ENCODE measurements around the gene SPI1. TPM values are rescaled to one million over a fixed set of nuclear protein-coding genes. Genes with fewer than 3 reads are reported as not detected.
"Not testable (repeated sequence)": the region's sequence is repeated elsewhere in the genome, so short reads cannot be mapped to it uniquely, and the experiment has no call there.

SPI1 gene
- total RNA-seq, 2 donors from 2014 or later, result 7.5 to 23.1 TPM

- Histone ChIP-seq H3K4me3 (no peak overlapping the region), H3K36me3 (peaks cover 58% of the 10 kb centered on the region), H3K27me3 (no peaks in the 10 kb centered on the region), H3K9me3 (no peaks in the 10 kb centered on the region), H3K4me1 (no peaks in the 10 kb centered on the region), H3K27ac (no peak overlapping the region)
- no peak for DNase-seq (ENCODE audit: low spot score)
- TF ChIP-seq CTCF (IDR thresholded peaks at IDR 0.05), result no peak
Observed at GRCh38 chr11:47317064-47317828, 61.1 kb downstream of the SPI1 start.

GRCh38 chr11:47316501-47316900, 61.8 kb downstream of the SPI1 start:
- H3K27me3 ChIP-seq; H3K4me1 ChIP-seq; H3K4me3 ChIP-seq; DNase-seq (ENCODE audit: low spot score); H3K9me3 ChIP-seq; H3K27ac ChIP-seq: not testable (repeated sequence)
- H3K36me3 ChIP-seq, result peaks cover 58% of the 10 kb centered on the region

- DNase-seq (ENCODE audit: low spot score), result no peak
- Histone ChIP-seq H3K4me3 (no peak overlapping the region), H3K4me1 (no peaks in the 10 kb centered on the region), H3K36me3 (peaks cover 73% of the 10 kb centered on the region), H3K9me3 (no peaks in the 10 kb centered on the region), H3K27ac (no peak overlapping the region), H3K27me3 (no peaks in the 10 kb centered on the region)
- TF ChIP-seq CTCF (IDR thresholded peaks at IDR 0.05), result no peak
Observed at GRCh38 chr11:47314992-47315391, 63.4 kb downstream of the SPI1 start.

GRCh38 chr11:47308050-47308823, 70.1 kb downstream of the SPI1 start:
- TF ChIP-seq CTCF (IDR thresholded peaks at IDR 0.05), result no peak
- H3K9me3 ChIP-seq, result peaks cover 0 to 3% of the 10 kb centered on the region in 2 donors
- H3K4me1 ChIP-seq, result peaks cover 0 to 18% of the 10 kb centered on the region in 2 donors
- no peak overlapping the region for H3K4me3 ChIP-seq
- H3K27me3 ChIP-seq, result no peaks in the 10 kb centered on the region
- peaks cover 87% of the 10 kb centered on the region for H3K36me3 ChIP-seq
- DNase-seq (ENCODE audit: low spot score), result no peak
- H3K27ac ChIP-seq, result peak overlapping the region in 1 of 2 donors; percentile 36

GRCh38 chr11:47306484-47306844, 71.9 kb downstream of the SPI1 start:
- H3K4me1 ChIP-seq, result peaks cover 0 to 18% of the 10 kb centered on the region in 2 donors
- H3K9me3 ChIP-seq, result peaks cover 0 to 17% of the 10 kb centered on the region in 2 donors
- H3K27ac ChIP-seq, result peak overlapping the region; percentile 57 to 91
- H3K36me3 ChIP-seq, result peaks cover 83% of the 10 kb centered on the region
- DNase-seq (ENCODE audit: low spot score), result no peak
- no peaks in the 10 kb centered on the region for H3K27me3 ChIP-seq
- TF ChIP-seq CTCF (IDR thresholded peaks at IDR 0.05), result no peak
- no peak overlapping the region for H3K4me3 ChIP-seq

GRCh38 chr11:47305734-47306483, 72.4 kb downstream of the SPI1 start:
- no peaks in the 10 kb centered on the region for H3K27me3 ChIP-seq
- no peak for TF ChIP-seq CTCF (IDR thresholded peaks at IDR 0.05)
- no peak overlapping the region for H3K4me3 ChIP-seq
- H3K36me3 ChIP-seq, result peaks cover 82% of the 10 kb centered on the region
- H3K9me3 ChIP-seq, result peaks cover 0 to 17% of the 10 kb centered on the region in 2 donors
- H3K27ac ChIP-seq, result peak overlapping the region; percentile 57 to 91
- H3K4me1 ChIP-seq, result peaks cover 0 to 18% of the 10 kb centered on the region in 2 donors
- DNase-seq (ENCODE audit: low spot score), result peak; percentile 69
